HEK293 (cell line): ENCODE results near the gene LOXL1.
A peak's percentile ranks its signal among the peaks of the same experiment; 100 is the strongest.

Experiments
- EGR2 ChIP-seq: fragments of 450-650 bp; formaldehyde crosslinking; IDR thresholded peaks from 2 replicates; pipeline ENCODE4 v1.5.1; 2016; ENCODE audit warnings: low read depth, missing biosample characterization, missing genetic modification characterization
- KLF9 ChIP-seq: fragments of 450-650 bp; formaldehyde crosslinking; IDR thresholded peaks from 2 replicates; pipeline ENCODE4 v1.5.1; 2016; ENCODE audit warnings: missing biosample characterization, missing genetic modification characterization, low read depth
- OVOL3 ChIP-seq: fragments of 450-650 bp; formaldehyde crosslinking; IDR thresholded peaks from 2 replicates; pipeline ENCODE4 v1.5.1; 2016; ENCODE audit warnings: missing biosample characterization, missing genetic modification characterization
- RBAK ChIP-seq: fragments of 450-650 bp; formaldehyde crosslinking; IDR thresholded peaks from 2 replicates; pipeline ENCODE4 v1.5.1; 2016; ENCODE audit warnings: missing biosample characterization, missing genetic modification characterization
- REPIN1 ChIP-seq: fragments of 450-650 bp; formaldehyde crosslinking; IDR thresholded peaks from 2 replicates; pipeline ENCODE4 v1.5.1; 2017; ENCODE audit warnings: missing biosample characterization, missing genetic modification characterization, low read depth
- SP2 ChIP-seq: fragments of 450-650 bp; formaldehyde crosslinking; IDR thresholded peaks from 2 replicates; pipeline ENCODE4 v1.5.1; 2016; ENCODE audit warnings: missing biosample characterization, missing genetic modification characterization
- ZBTB17 ChIP-seq: fragments of 450-650 bp; formaldehyde crosslinking; IDR thresholded peaks from 2 replicates; pipeline ENCODE4 v1.5.1; 2016; ENCODE audit warnings: missing biosample characterization, missing genetic modification characterization
- ZBTB20 ChIP-seq: fragments of 450-650 bp; formaldehyde crosslinking; IDR thresholded peaks from 2 replicates; pipeline ENCODE4 v1.5.1; 2016; ENCODE audit warnings: missing biosample characterization, missing genetic modification characterization
- ZBTB7A ChIP-seq: fragments of 450-650 bp; formaldehyde crosslinking; IDR thresholded peaks from 2 replicates; pipeline ENCODE4 v1.5.1; 2016; ENCODE audit warnings: low read depth, missing biosample characterization, missing genetic modification characterization
- ZFHX2 ChIP-seq: fragments of 450-650 bp; formaldehyde crosslinking; conservative IDR thresholded peaks from 2 replicates; pipeline ENCODE4 v1.5.1; 2016; ENCODE audit warnings: missing biosample characterization, missing genetic modification characterization
- ZNF10 ChIP-seq: fragments of 450-650 bp; formaldehyde crosslinking; IDR thresholded peaks from 2 replicates; pipeline ENCODE4 v1.5.1; 2017; ENCODE audit warnings: missing biosample characterization, missing genetic modification characterization
- ZNF16 ChIP-seq: fragments of 450-650 bp; formaldehyde crosslinking; IDR thresholded peaks from 2 replicates; pipeline ENCODE4 v1.5.1; 2016; ENCODE audit warnings: low read depth, missing biosample characterization, missing genetic modification characterization
- ZNF221 ChIP-seq: fragments of 450-650 bp; formaldehyde crosslinking; IDR thresholded peaks from 2 replicates; pipeline ENCODE4 v1.5.1; 2017; ENCODE audit warnings: missing biosample characterization, missing genetic modification characterization, borderline replicate concordance
- ZNF223 ChIP-seq: fragments of 450-650 bp; formaldehyde crosslinking; IDR thresholded peaks from 2 replicates; pipeline ENCODE4 v1.5.1; 2016; ENCODE audit warnings: missing biosample characterization, missing genetic modification characterization
- ZNF280D ChIP-seq: fragments of 450-650 bp; formaldehyde crosslinking; IDR thresholded peaks from 2 replicates; pipeline ENCODE4 v1.5.1; 2016; ENCODE audit warnings: missing biosample characterization, missing genetic modification characterization
- ZNF311 ChIP-seq: fragments of 450-650 bp; formaldehyde crosslinking; IDR thresholded peaks from 2 replicates; pipeline ENCODE4 v1.5.1; 2017; ENCODE audit warnings: missing biosample characterization, missing genetic modification characterization, borderline replicate concordance
- ZNF350 ChIP-seq: fragments of 450-650 bp; formaldehyde crosslinking; IDR thresholded peaks from 2 replicates; pipeline ENCODE4 v1.5.0; 2017; ENCODE audit warnings: missing biosample characterization, mild to moderate bottlenecking, missing genetic modification characterization
- ZNF362 ChIP-seq: fragments of 450-650 bp; formaldehyde crosslinking; IDR thresholded peaks from 2 replicates; pipeline ENCODE4 v1.5.1; 2016; ENCODE audit warnings: missing biosample characterization, missing genetic modification characterization
- ZNF394 ChIP-seq: fragments of 450-650 bp; formaldehyde crosslinking; IDR thresholded peaks from 2 replicates; pipeline ENCODE4 v1.5.1; 2016; ENCODE audit warnings: missing biosample characterization, missing genetic modification characterization, mild to moderate bottlenecking, moderate library complexity, borderline replicate concordance
- ZNF423 ChIP-seq: fragments of 450-650 bp; formaldehyde crosslinking; IDR thresholded peaks from 2 replicates; pipeline ENCODE4 v1.5.1; 2016; ENCODE audit warnings: missing biosample characterization, missing genetic modification characterization
- ZNF433 ChIP-seq: fragments of 450-650 bp; formaldehyde crosslinking; IDR thresholded peaks from 2 replicates; pipeline ENCODE4 v1.5.1; 2016; ENCODE audit warnings: missing biosample characterization, missing genetic modification characterization, low read depth
- ZNF529 ChIP-seq: fragments of 450-650 bp; formaldehyde crosslinking; IDR thresholded peaks from 2 replicates; pipeline ENCODE4 v1.5.1; 2017; ENCODE audit warnings: missing genetic modification characterization, missing biosample characterization; ENCODE audit not compliant: insufficient replicate concordance
- ZNF530 ChIP-seq: fragments of 450-650 bp; formaldehyde crosslinking; IDR thresholded peaks from 2 replicates; pipeline ENCODE4 v1.5.1; 2016; ENCODE audit warnings: low read depth, missing biosample characterization, missing genetic modification characterization
- ZNF558 ChIP-seq: fragments of 450-650 bp; formaldehyde crosslinking; IDR thresholded peaks from 2 replicates; pipeline ENCODE4 v1.5.1; 2016; ENCODE audit warnings: missing biosample characterization, missing genetic modification characterization
- ZNF623 ChIP-seq: fragments of 450-650 bp; formaldehyde crosslinking; IDR thresholded peaks from 2 replicates; pipeline ENCODE4 v1.5.1; 2016; ENCODE audit warnings: missing biosample characterization, missing genetic modification characterization
- ZNF626 ChIP-seq: fragments of 450-650 bp; sonication (Bioruptor Pico); formaldehyde crosslinking; IDR thresholded peaks from 2 replicates; pipeline ENCODE4 v1.5.1; 2018; ENCODE audit warnings: missing biosample characterization, missing genetic modification characterization, inconsistent platforms
- ZNF654 ChIP-seq: fragments of 450-650 bp; formaldehyde crosslinking; IDR thresholded peaks from 2 replicates; pipeline ENCODE4 v1.5.1; 2016; ENCODE audit warnings: low read depth, missing biosample characterization, missing genetic modification characterization
- ZNF660 ChIP-seq: fragments of 450-650 bp; IDR thresholded peaks from 2 replicates; pipeline ENCODE4 v1.5.1; 2018; ENCODE audit warnings: missing biosample characterization, mild to moderate bottlenecking, missing genetic modification characterization
- ZNF777 ChIP-seq: fragments of 450-650 bp; formaldehyde crosslinking; IDR thresholded peaks from 2 replicates; pipeline ENCODE4 v1.5.1; 2017; ENCODE audit warnings: missing biosample characterization, missing genetic modification characterization, borderline replicate concordance
- ZSCAN5A ChIP-seq: fragments of 450-650 bp; formaldehyde crosslinking; IDR thresholded peaks from 2 replicates; pipeline ENCODE4 v1.5.1; 2016; ENCODE audit warnings: missing biosample characterization, missing genetic modification characterization
- ZXDB ChIP-seq: fragments of 450-650 bp; formaldehyde crosslinking; IDR thresholded peaks from 2 replicates; pipeline ENCODE4 v1.5.1; 2016; ENCODE audit warnings: missing biosample characterization, missing genetic modification characterization

The LOXL1 gene

GRCh38 chr15:73994912-73995622 is 68.8 kb downstream of the LOXL1 start (continued):
- TF ChIP-seq RBAK (tag by site-specific recombination) (no peak), ZNF654 (tag by site-specific recombination) (no peak), ZSCAN5A (tag by site-specific recombination) (no peak), ZNF558 (tag by site-specific recombination) (no peak), ZNF16 (tag by site-specific recombination) (no peak), ZNF530 (tag by site-specific recombination) (no peak), ZNF626 (no peak), ZBTB7A (tag by site-specific recombination) (peak; percentile 41; the same call in 1 of the 2 replicates), ZNF660 (tag by site-specific recombination) (0 out of 2 replicates have a peak, but pooled peaks have one; percentile 20), ZNF223 (tag by site-specific recombination) (no peak), ZNF623 (tag by site-specific recombination) (no peak), ZNF433 (no peak), ZNF394 (tag by site-specific recombination) (no peak), ZNF529 (tag by site-specific recombination) (no peak), ZNF10 (no peak), ZNF362 (tag by site-specific recombination) (no peak), ZXDB (tag by site-specific recombination) (peak; percentile 37), ZBTB17 (no peak), ZNF311 (no peak), SP2 (tag by site-specific recombination) (no peak), ZNF221 (no peak), ZNF350 (tag by site-specific recombination) (no peak), REPIN1 (tag by site-specific recombination) (no peak), ZNF280D (tag by site-specific recombination) (no peak), ZBTB20 (tag by site-specific recombination) (peak; percentile 27; the same call in 1 of the 2 replicates), OVOL3 (tag by site-specific recombination) (no peak), ZNF423 (tag by site-specific recombination) (no peak; the same call in 1 of the 2 replicates), ZNF777 (tag by site-specific recombination) (no peak), EGR2 (peak; percentile 18; the same call in 1 of the 2 replicates), KLF9 (tag by site-specific recombination) (no peak; the same call in 1 of the 2 replicates), ZFHX2 (tag by site-specific recombination) (peak; percentile 36)
